Body of pancreas (tissue), 4 donors: ENCODE data around the gene HPSE2. TPM values are rescaled to one million over a fixed set of nuclear protein-coding genes. Genes with fewer than 3 reads are reported as not detected.

ENCODE experiments used
- ATAC-seq: fragments of 150-250 bp; one replicate; pipeline ENCODE4 v1.9.1; 2016
- DNase-seq, 4 donors: peaks; one replicate each; pipeline ENCODE4 v3.0.0-alpha.2; 2019
- H3K27ac ChIP-seq, 4 donors: fragments of 200-600 bp; sonication (generic); 1 replicate in 3 of 4; 2 replicates in 1 of 4; pipeline versions ENCODE4 v1.5.1 to v1.6.1; 2016 to 2019; ENCODE audit warnings: mild to moderate bottlenecking in 1 of 4, mixed read lengths in 1 of 4, moderate library complexity in 1 of 4
- H3K27me3 ChIP-seq, 2 donors: fragments of 200-600 bp; sonication (generic); one replicate each; pipeline ENCODE4 v1.6.0; 2016; ENCODE audit warnings: mild to moderate bottlenecking in 1 of 2
- H3K36me3 ChIP-seq, 2 donors: fragments of 200-600 bp; sonication (generic); replicated peaks in 1 of 2; 2 replicates each; pipeline ENCODE4 v1.5.1; 2016; ENCODE audit warnings: low read depth in 2 of 2; ENCODE audit not compliant: insufficient read depth in 1 of 2
- H3K4me1 ChIP-seq: fragments of 200-600 bp; sonication (generic); one replicate; pipeline ENCODE4 v1.6.0; 2016
- H3K4me3 ChIP-seq, 2 donors: fragments of 200-600 bp; sonication (generic); 1 replicate in 1 of 2; 2 replicates in 1 of 2; pipeline ENCODE4 v1.5.1; 2016 to 2019
- H3K9me3 ChIP-seq, 3 donors: fragments of 200-600 bp; sonication (generic); 1 replicate in 2 of 3; 2 replicates in 1 of 3; pipeline ENCODE4 v1.5.1; 2016
- CTCF ChIP-seq, 7 experiments: fragments of 450-650 bp in 4 of 7; fragments of 200-600 bp in 3 of 7; sonication (generic) in 3 of 7; IDR thresholded peaks; one replicate each; pipeline ENCODE4 v1.5.1; 2016 to 2019; ENCODE audit warnings: antibody characterized with exemption in 7 of 7
- POLR2A ChIP-seq, 3 donors: fragments of 450-650 bp; IDR thresholded peaks; one replicate each; pipeline ENCODE4 v1.6.1; 2016; ENCODE audit warnings: antibody characterized with exemption in 3 of 3, mild to moderate bottlenecking in 2 of 3
- WGBS, 2 donors: methylation state at CpG; one replicate each; pipeline ENCODE4 v1.1.5; 2017; 5-methylcytosine and 5-hydroxymethylcytosine counted together
- intact Hi-C: fragments of 100-400 bp; cut with DNase I; formaldehyde crosslinking; loops from one replicate; pipeline ENCODE4 v1.15.1; 2023
- total RNA-seq, 2 donors: library from RNA; depleted of rRNA; stranded (reverse); fragments of >200 nt; gene quantifications; one replicate each; pipeline ENCODE4 v1.1.0, GENCODE V29; 2016

HPSE2 gene
- total RNA-seq, 2 donors from 2014 or later, result not detected

GRCh38 chr10:98577168-98577567 lies 658.5 kb downstream of the HPSE2 start:
- no peak overlapping the region for H3K27ac ChIP-seq
- no peaks in the 10 kb centered on the region for H3K36me3 ChIP-seq
- H3K4me1 ChIP-seq, result no peaks in the 10 kb centered on the region
- H3K9me3 ChIP-seq, result no peaks in the 10 kb centered on the region
- no peak for TF ChIP-seq CTCF (IDR thresholded peaks at IDR 0.05)
- TF ChIP-seq POLR2A (IDR thresholded peaks at IDR 0.05), result no peak
- no peak for DNase-seq
- no peaks in the 10 kb centered on the region for H3K27me3 ChIP-seq
- intact Hi-C loops, result no loop called here
- H3K4me3 ChIP-seq, result no peak overlapping the region
- no peak for ATAC-seq

- WGBS, 2 donors, result 44 to 57% methylated on average over 4 of the region's 4 CpGs
- DNase-seq, result no peak
- Histone ChIP-seq H3K4me3 (no peak overlapping the region), H3K27ac (no peak overlapping the region), H3K36me3 (no peaks in the 10 kb centered on the region), H3K4me1 (no peaks in the 10 kb centered on the region), H3K27me3 (no peaks in the 10 kb centered on the region), H3K9me3 (no peaks in the 10 kb centered on the region)
- TF ChIP-seq CTCF (IDR thresholded peaks at IDR 0.05), result no peak
- no peak for TF ChIP-seq POLR2A (IDR thresholded peaks at IDR 0.05)
- no peak for ATAC-seq
- intact Hi-C loops, result no loop called here
Observed at GRCh38 chr10:98576096-98576495, 659.6 kb downstream of the HPSE2 start.

GRCh38 chr10:98572594-98572993 lies 663.1 kb downstream of the HPSE2 start:
- Histone ChIP-seq H3K4me3 (no peak overlapping the region), H3K9me3 (no peaks in the 10 kb centered on the region), H3K27ac (no peak overlapping the region), H3K36me3 (no peaks in the 10 kb centered on the region), H3K27me3 (no peaks in the 10 kb centered on the region), H3K4me1 (no peaks in the 10 kb centered on the region)
- ATAC-seq (no peak), DNase-seq (no peak)
- intact Hi-C loops, result no loop called here
- no peak for TF ChIP-seq POLR2A (IDR thresholded peaks at IDR 0.05)
- no peak for TF ChIP-seq CTCF (IDR thresholded peaks at IDR 0.05)
- 63 to 65% methylated on average over 5 of the region's 5 CpGs for WGBS, 2 donors

GRCh38 chr10:98570834-98571233 lies 664.8 kb downstream of the HPSE2 start:
- no peaks in the 10 kb centered on the region for H3K9me3 ChIP-seq
- H3K4me3 ChIP-seq, result no peak overlapping the region
- WGBS, 2 donors, result 71 to 76% methylated on average over 5 of the region's 5 CpGs
- ATAC-seq, result no peak
- no peaks in the 10 kb centered on the region for H3K36me3 ChIP-seq
- no peak for TF ChIP-seq POLR2A (IDR thresholded peaks at IDR 0.05)
- TF ChIP-seq CTCF (IDR thresholded peaks at IDR 0.05), result no peak
- H3K27ac ChIP-seq, result no peak overlapping the region
- DNase-seq, result no peak
- H3K4me1 ChIP-seq, result no peaks in the 10 kb centered on the region
- intact Hi-C loops, result no loop called here
- no peaks in the 10 kb centered on the region for H3K27me3 ChIP-seq

- no peaks in the 10 kb centered on the region for H3K9me3 ChIP-seq
- TF ChIP-seq POLR2A (IDR thresholded peaks at IDR 0.05), result no peak
- TF ChIP-seq CTCF (IDR thresholded peaks at IDR 0.05), result no peak
- intact Hi-C loops, result no loop called here
- H3K27ac ChIP-seq, result no peak overlapping the region
- no peaks in the 10 kb centered on the region for H3K4me1 ChIP-seq
- H3K27me3 ChIP-seq, result no peaks in the 10 kb centered on the region
- H3K4me3 ChIP-seq, result no peak overlapping the region
- DNase-seq, result no peak
- no peaks in the 10 kb centered on the region for H3K36me3 ChIP-seq
- no peak for ATAC-seq
Observed at GRCh38 chr10:98569853-98570252, 665.8 kb downstream of the HPSE2 start.
